GM21737 (cell line): ENCODE data around the gene SUCLG1.

ENCODE experiments used
- ATAC-seq: cut with Tn5 transposase; IDR thresholded peaks from one replicate; pipeline ENCODE4 v1.9.1; 2021; ENCODE audit warnings: mild to moderate bottlenecking, moderate library complexity; ENCODE audit not compliant: unreplicated experiment

SUCLG1 gene

GRCh38 chr2:84467389-84467788, 8.3 kb upstream of the SUCLG1 start:
- ATAC-seq, result no peak

- no peak for ATAC-seq
Observed at GRCh38 chr2:84461310-84461709, 2.2 kb upstream of the SUCLG1 start.

GRCh38 chr2:84460670-84461069, 1.6 kb upstream of the SUCLG1 start:
- no peak for ATAC-seq

DNA sequence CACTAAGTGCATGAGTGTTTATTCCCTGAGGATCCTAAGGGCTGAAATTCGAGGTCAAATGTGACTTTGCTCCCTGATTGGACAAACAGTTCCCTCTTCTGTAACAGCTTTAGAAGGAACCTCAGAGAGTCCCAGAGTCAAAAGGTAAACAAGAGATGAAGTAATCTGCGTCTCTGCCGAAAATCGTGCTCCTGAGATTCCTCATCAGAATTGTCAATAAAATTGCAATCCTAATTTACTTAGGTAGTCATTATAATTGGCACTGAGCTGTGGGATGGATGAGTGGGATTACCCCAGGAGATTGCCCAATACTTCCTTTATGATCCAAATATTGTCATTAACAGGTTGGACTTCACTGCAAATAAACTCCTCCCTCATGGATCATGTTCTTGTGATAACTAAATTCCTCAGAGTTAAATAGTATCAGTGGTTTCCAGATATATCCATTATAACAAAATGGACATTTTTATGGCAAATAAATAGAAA, 907 bp upstream of the SUCLG1 start:
- ATAC-seq, result no peak

GRCh38 chr2:84458551-84459017, 496 bp downstream of the SUCLG1 start:
- ATAC-seq, result peak; percentile 33

DNA sequence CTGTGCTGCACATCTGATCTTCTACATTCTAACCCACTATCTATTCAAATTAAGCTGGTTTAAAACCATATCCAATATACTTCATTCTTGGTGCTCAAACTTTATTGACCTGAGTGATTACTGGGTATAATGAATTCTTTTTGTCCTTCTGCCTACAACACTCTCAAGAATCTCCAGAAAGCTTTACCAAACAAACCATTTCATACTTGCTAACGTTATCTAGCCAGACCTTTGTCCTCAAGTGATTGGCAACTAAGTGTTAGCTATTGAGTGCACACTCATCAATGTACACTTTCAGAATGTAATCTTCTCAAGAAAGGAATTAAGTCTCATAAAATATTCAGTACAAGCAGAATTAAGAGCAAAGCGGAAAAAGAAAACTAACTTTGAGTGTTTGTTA, 1.4 kb downstream of the SUCLG1 start:
- no peak for ATAC-seq

DNA sequence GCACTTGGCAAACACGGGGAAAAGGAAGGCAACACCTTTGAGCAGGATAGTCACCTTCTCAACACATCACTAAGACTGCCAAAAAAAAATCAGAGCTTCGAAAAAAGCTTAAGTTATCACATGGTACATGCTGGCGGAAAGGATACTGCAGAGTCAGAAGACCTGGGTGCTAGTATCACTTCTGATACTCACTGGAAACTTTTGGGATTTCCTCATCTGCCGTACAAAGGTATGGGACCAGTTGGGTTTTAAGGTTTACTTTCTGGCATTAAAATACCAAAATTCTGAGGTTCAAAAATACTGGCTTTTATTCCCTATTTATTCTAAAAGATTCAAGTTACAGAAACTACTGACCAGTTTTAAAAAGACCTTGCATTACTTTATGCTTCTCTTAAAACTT, 2.9 kb downstream of the SUCLG1 start:
- no peak for ATAC-seq

GRCh38 chr2:84454581-84454980, 4.5 kb downstream of the SUCLG1 start:
- no peak for ATAC-seq

- ATAC-seq, result no peak
Observed at GRCh38 chr2:84452624-84453023, 6.5 kb downstream of the SUCLG1 start.

DNA sequence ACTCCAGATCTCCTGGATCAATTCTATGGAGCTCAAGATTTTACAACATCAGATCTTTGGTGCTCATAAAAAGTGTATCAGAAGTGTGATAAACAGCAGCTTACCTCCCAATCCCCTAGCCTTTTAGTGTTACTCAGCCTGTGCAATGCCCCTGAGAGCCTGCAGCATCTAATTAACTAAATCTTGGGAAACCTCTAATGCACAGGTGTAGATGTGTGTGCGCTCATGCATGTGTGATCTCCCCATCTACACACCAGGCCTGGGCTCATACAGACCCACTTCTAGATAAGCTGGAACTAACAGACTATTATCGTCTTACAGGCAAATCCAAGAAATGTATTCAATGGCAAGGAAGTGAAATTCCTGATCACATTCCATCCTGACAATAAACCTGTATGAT, 7.5 kb downstream of the SUCLG1 start:
- ATAC-seq, result no peak

DNA sequence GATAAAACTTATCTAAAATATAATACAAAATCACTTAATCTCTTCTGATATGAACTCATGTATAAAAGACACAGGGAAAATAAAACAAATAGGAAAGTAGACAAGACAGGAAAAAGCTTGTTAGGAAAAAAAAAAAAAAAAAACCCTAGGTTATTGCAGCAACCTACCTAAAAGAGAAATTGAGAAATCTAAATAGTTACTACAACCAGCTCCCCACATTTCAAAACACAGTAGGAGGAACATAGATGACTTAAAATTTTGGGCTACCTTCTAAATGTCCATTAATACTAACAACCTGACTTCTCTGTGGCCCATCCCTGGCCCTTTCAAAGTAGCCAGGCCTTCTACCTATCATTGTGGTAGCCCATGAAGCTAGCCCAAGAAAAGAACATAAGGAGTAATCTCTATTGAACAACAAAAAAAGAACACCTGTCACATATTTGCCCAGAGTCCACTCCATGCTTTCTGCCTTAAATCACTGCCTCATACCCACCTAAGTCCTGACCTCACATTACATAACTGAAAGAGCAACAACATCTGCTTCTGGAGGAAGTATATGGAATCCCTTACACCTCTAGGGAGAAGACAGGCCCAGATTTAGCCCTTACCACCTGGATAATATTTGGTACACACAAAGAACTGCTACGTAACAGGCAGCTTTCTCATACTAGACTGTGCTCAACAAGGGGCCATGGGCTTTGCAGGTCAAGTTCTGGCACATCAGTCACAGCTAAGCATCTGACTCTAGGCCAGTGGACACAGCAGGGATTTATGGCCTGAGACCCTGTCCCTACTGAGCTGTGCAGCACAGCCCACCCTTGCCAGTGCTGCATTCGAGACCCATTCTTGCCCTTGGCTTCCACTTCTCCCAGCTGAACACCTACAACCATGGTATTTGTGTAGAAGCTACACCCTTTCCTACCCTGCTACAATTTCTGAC, 8.5 kb downstream of the SUCLG1 start:
- ATAC-seq, result no peak

GRCh38 chr2:84449711-84450110, 9.4 kb downstream of the SUCLG1 start:
- no peak for ATAC-seq

DNA sequence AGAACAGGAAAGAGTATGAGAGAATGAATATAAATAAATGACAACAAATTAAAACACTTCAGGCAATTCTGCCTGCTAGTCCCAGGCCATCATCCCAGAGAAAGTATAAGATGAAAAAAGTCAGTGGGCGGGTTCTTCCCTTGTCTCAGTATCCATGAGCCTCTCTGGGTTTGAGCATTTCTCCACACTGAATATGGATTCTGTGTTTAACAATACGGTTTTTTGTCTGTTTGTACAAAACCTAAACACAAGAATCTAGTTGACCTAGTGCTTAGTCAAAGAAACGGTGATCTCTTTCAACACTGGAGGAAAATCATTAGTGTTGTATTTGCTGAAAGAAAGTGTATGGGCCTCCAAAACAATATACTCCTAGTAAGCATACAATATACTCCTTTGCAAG, 10.0 kb downstream of the SUCLG1 start:
- ATAC-seq, result no peak

DNA sequence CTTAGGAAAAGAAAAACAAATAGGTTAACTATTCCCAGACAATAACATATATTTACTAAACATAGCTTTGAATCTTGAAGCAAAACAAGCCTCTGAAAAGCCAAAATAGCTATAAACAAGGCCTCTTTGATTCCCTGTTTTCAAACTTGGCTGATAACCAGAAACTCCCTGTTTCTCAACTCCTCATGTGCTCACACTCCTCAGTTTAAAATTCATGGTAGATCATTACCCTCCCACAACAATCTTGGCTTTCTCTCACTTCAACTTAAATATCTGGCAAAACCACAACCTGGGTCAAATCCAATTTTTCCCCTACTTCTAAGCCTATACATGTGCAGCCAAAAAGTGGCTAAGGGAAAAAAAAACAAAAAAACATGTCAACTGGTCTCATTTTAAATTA, 15.6 kb downstream of the SUCLG1 start:
- ATAC-seq, result no peak

GRCh38 chr2:84442888-84443287, 16.2 kb downstream of the SUCLG1 start:
- no peak for ATAC-seq

DNA sequence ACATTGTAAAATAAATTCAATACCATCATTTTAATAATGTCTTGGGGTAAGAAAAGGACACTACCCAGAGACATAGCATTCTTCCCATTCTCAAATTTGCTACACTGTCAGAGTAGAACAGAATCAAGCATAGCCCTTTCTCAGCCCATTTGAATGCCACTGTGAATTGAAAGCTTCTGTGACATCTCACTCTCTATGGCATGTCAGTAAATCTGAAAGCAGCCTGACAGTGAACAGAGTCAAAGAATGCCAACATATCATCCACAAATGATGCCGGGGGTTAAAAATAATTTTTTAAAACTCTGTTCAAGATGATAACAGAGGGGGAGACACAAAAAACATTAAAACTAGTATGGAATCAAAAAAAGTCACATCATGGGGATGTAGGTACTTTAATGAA, 17.6 kb downstream of the SUCLG1 start:
- ATAC-seq, result no peak

DNA sequence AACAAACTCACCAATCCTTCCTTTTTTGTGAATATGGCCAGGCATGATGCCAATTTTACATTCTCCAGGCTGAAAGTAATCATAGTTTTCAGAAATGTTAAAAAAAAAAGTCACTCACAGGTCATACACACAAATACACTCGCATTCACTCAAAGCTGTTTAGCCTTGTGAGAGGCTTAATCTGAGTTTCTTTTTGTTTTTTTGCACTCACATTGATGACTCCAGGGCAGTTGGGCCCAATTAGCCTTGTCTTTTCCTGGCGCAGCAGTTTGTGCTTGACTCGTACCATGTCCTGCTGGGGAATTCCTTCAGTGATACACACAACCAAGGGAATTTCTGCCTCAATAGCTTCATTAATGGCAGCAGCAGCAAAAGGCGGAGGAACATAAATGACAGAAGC, 18.0 kb downstream of the SUCLG1 start:
- no peak for ATAC-seq

DNA sequence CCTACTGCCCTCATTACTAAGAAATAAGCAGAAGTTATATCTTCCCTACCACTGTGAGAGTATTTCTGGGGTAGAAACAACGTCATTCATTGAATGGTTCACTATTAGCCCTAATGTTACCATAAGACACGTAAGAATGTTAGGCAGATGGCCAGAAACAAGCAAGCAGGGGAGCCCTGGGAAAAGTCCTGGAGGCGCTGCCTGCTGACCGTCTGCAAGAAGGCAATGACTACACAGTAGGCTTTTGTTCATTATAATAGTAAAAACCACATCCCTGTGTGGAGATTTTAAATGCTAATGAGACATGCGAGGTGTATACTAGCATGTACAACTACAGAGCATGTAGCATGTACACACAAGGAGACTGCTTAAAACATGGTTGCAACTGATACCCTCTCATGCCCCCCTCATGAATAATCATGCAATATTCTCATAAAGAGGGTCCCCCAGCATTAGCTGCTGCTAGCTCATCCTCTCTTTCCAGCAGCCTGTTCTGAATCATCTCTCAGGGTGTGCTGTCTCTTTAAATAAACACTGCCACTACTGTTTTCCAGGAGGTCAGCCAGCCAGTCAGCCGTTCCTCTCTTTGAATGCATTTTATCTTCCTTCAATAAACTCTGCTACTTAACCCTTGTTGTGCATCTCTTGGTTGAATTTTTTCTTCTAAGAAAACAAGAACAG, 23.6 kb downstream of the SUCLG1 start:
- ATAC-seq, result no peak

GRCh38 chr2:84429328-84429727, 29.8 kb downstream of the SUCLG1 start:
- ATAC-seq, result no peak

DNA sequence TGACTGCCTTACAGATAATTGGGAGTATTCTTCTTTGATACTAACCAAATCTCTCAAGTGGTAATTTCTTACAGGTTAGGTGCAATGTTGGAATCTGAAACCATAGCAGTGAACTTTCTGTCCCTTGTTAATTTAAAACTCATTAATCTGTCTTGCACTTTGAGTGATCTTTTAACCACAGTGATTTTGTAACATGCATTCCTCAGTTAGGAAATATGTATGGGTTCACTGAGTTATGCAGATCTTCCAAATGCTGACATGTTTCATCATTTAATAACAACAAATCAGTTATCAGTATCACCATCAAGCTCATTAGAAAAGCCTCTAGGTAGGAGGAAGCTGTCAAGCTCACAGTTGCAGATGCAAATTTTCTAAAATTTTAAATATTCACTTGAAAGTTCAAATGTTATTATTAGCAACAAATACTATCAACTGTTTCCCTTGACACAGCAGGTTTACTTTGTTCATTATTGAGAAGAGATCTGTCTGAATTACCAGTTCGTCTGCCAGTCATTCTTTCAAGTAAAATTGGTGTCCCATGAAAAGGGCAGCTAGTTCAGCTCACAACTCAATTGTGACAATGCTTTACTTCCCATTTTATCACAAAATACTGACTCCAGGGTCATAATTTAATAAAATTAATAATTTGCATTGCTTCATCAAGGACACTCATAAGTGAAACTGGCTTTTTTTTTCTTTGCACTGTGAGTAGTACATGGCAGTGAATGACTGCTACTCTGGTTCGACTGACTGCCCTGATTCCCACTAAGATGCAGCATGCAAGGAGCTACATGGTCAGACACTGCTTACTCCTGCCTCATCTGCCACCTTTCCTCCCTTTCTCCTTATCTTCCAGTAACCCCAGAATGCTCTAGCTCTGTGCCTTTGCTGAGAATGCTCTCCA, 31.6 kb downstream of the SUCLG1 start:
- peak; percentile 56 for ATAC-seq

DNA sequence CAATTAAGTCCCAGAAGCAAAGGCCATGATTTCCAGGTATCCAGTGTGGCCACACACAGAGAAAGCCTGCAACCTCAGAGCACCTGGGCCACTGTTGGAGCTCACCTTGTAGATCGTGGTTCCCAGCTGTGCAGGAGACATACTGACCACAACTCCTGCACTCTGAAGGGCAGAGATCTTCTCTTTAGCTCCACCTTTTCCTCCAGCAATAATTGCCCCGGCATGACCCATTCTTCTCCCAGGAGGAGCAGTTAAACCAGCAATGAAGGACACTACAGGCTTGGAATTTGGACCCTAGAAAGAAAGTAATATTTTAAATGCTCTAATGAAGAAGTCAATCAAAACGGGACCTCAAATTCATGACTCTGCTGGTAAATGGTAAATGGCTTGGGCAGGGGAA, 33.8 kb downstream of the SUCLG1 start:
- no peak for ATAC-seq
